ENCODE results near the gene TRPM5. TPM values are rescaled to one million over a fixed set of nuclear protein-coding genes. Genes with fewer than 3 reads are reported as not detected.

TRPM5 gene
- total RNA-seq, 4 donors from 2014 or later = not detected

DNA sequence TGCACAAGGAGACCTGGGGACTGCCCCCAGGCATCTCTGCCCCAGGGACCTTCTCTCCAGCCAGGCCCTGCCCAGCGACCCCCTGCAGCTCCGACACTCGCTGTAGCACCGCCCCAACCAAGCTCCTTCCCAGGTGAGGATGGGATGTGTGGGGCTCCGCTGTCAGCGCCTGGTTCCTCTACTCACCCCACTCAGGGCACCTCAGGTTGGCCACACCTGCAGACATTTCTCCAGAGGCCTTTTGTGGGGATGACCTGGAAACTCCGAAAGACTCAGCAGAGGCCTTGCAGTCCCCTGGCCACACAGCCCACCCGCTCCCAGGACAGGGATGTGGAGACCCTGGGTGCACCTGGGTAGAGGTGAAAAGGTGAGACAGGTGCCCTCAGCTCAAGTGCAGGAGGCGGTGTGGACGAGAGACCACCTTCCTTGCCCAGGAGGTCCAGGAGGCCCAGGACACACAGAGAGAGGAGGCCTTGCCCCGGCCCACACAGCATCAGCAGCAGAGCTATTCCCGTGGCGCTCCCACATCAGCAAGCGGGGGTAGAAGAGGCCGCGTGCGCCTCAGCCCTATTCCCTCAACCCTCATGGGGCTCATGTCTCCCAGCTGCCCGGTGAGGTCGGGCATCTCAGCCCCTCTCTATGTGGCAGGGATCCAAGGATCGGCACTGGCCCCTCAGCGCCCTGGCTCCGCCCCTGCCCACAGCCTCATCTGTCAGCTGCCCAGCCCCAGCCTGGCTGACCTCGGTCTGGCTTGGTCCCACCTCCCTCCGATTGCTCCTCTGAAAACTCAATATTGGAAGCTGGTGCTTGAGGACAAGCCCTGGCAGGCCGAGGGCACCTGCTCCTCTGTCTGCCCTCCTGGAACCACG lies 20.9 kb downstream of the TRPM5 start:
- H3K27me3 ChIP-seq = peaks cover 0 to 4% of the 10 kb centered on the region in 2 donors
- no peak overlapping the region for H3K27ac ChIP-seq
- H3K4me1 ChIP-seq = peaks cover 0 to 15% (median 4%) of the 10 kb centered on the region in 4 donors
- DNase-seq (ENCODE audit: low spot score in 2 of 2) = no peak
- H3K9me3 ChIP-seq = no peaks in the 10 kb centered on the region
- H3K36me3 ChIP-seq = no peaks in the 10 kb centered on the region
- H3K4me3 ChIP-seq = no peak overlapping the region
- TF ChIP-seq, protein P1, sequence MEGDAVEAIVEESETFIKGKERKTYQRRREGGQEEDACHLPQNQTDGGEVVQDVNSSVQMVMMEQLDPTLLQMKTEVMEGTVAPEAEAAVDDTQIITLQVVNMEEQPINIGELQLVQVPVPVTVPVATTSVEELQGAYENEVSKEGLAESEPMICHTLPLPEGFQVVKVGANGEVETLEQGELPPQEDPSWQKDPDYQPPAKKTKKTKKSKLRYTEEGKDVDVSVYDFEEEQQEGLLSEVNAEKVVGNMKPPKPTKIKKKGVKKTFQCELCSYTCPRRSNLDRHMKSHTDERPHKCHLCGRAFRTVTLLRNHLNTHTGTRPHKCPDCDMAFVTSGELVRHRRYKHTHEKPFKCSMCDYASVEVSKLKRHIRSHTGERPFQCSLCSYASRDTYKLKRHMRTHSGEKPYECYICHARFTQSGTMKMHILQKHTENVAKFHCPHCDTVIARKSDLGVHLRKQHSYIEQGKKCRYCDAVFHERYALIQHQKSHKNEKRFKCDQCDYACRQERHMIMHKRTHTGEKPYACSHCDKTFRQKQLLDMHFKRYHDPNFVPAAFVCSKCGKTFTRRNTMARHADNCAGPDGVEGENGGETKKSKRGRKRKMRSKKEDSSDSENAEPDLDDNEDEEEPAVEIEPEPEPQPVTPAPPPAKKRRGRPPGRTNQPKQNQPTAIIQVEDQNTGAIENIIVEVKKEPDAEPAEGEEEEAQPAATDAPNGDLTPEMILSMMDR (IDR thresholded peaks at IDR 0.05) = no peak
- TF ChIP-seq POLR2A (IDR thresholded peaks at IDR 0.05) (no peak), EP300 (IDR thresholded peaks at IDR 0.05) (no peak)
- 71 to 81% methylated on average over 10 to 18 of the region's 26 CpGs for WGBS, 2 donors

DNA sequence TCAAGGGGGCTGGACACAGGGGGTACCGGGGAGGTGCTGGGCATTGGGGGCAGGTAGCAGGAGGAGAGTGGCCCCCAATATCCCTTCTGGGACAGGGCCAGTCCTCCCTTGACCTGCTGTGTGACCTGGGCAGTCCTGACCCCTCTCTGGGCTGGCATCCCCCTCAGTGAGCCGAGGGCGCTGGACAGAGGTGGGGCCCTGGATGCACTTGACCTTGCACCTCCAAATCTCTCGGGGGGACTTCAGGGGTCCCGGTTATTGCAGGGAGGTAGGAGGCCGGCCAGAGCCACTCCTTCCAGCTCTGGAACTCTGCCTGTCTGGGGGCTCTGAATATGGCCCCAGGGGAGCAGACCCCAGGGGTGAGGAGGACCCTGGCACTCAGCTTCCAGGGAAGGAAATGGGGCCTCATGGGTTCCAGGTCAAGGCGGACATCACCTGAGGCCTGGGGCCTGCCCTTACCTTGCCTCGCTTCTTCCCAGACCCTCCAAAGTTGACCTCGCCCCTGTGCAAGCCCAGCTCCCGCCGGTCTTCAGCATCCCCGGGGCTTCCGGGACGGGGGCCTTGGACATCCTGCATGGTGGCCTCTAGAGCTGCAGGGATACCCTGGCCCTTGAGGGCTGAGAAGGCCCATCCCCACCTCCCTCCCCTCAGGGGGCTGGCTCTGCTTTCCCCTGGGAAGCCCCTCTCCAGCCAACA lies 21.7 kb downstream of the TRPM5 start:
- 86 to 89% methylated on average over 10 of the region's 14 CpGs for WGBS, 2 donors
- Histone ChIP-seq H3K4me1 (peaks cover 0 to 15% (median 4%) of the 10 kb centered on the region in 4 donors), H3K27me3 (peaks cover 0 to 4% of the 10 kb centered on the region in 2 donors), H3K9me3 (no peaks in the 10 kb centered on the region), H3K4me3 (no peak overlapping the region), H3K27ac (no peak overlapping the region), H3K36me3 (no peaks in the 10 kb centered on the region)
- no peak for DNase-seq (ENCODE audit: low spot score in 2 of 2)
- TF ChIP-seq, protein P1 (IDR thresholded peaks at IDR 0.05) = no peak
- TF ChIP-seq POLR2A (IDR thresholded peaks at IDR 0.05) = no peak
- TF ChIP-seq EP300 (IDR thresholded peaks at IDR 0.05) = no peak

DNA sequence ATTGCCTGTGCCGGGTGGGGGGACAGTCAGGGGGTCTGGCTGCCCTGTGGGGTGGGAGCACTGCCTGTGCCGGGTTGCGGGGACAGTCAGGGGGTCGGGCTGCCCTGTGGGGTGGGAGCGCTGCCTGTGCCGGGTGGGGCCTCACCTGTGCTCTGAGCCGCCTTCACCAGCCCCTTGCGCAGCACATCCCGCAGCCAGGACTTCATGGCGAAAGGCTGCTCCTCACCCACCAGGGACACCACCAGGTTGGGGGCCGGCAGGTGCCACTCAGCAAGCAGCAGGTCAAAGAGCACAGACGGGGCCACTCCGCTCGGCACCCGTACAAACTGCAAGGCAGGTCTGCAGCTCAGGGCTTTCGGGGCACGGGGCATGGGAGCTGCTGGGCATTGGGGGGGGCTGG lies 22.3 kb downstream of the TRPM5 start:
- no peak for DNase-seq (ENCODE audit: low spot score in 2 of 2)
- H3K36me3 ChIP-seq = no peaks in the 10 kb centered on the region
- H3K4me1 ChIP-seq = peaks cover 0 to 15% (median 4%) of the 10 kb centered on the region in 4 donors
- TF ChIP-seq POLR2A (IDR thresholded peaks at IDR 0.05) (no peak), EP300 (IDR thresholded peaks at IDR 0.05) (no peak)
- TF ChIP-seq, protein P1 (IDR thresholded peaks at IDR 0.05) = no peak
- 85 to 93% methylated on average over 8 to 10 of the region's 17 CpGs for WGBS, 2 donors
- no peaks in the 10 kb centered on the region for H3K9me3 ChIP-seq
- H3K27me3 ChIP-seq = peaks cover 0 to 4% of the 10 kb centered on the region in 2 donors
- H3K27ac ChIP-seq = no peak overlapping the region
- H3K4me3 ChIP-seq = no peak overlapping the region

DNA sequence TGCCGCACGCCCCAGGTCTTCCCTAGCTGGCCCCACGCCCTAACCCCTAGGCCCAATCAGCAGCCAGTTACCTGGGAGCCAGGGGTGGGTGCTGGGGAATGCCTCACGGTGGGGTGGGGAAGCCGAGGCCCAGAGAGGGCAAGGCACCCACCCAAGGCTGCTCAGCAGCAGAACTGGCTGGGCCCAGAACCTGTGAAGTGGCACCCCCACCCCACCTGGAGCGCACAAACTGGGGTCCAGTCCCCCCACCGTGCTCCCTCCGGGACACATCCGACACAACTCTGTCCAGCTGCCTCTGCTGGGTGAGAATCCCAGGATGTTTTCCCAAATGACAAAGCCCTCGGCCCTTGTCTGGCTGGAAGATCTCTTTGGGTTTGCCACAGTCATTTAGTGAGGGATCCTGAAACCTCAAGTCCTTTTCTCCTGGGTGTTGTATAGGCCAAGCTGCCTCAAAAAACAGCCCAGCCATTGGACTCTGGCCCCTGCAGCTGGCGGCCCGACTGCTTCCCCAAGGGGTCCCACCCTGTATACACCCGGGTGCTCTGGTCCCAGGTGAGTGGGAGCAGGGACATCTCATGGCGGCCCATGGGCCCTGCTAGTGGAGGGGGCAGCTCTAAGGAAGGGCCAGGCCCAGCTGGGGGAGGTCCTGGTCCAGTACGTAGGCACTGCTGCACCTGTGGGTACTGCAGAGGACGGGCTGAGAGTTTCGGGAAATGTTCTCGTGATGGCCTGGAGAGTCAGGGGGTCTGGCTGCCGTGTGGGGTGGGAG lies 22.9 kb downstream of the TRPM5 start:
- Histone ChIP-seq H3K4me1 (peaks cover 0 to 15% (median 4%) of the 10 kb centered on the region in 4 donors), H3K27me3 (peaks cover 0 to 4% of the 10 kb centered on the region in 2 donors), H3K36me3 (no peaks in the 10 kb centered on the region), H3K9me3 (no peaks in the 10 kb centered on the region), H3K4me3 (no peak overlapping the region), H3K27ac (no peak overlapping the region)
- TF ChIP-seq POLR2A (IDR thresholded peaks at IDR 0.05) (no peak), EP300 (IDR thresholded peaks at IDR 0.05) (no peak)
- TF ChIP-seq, protein P1 (IDR thresholded peaks at IDR 0.05) = no peak
- 78 to 83% methylated on average over 14 to 18 of the region's 19 CpGs for WGBS, 2 donors
- DNase-seq (ENCODE audit: low spot score in 2 of 2) = no peak
